ENCODE measurements around the gene FRMPD2. TPM values are rescaled to one million over a fixed set of nuclear protein-coding genes. Genes with fewer than 3 reads are reported as not detected.

FRMPD2 gene
- total RNA-seq, 1 experiment from 2014 or later = not detected

- H3K4me1 ChIP-seq (ENCODE audit: insufficient read depth, low read length, poor library complexity, severe bottlenecking) = peaks cover 4% of the 10 kb centered on the region
- intact Hi-C loops (cut with micrococcal nuclease; ENCODE audit: unreplicated experiment) = no loop called here
- no TSS peak for BruUV-seq (replicated peaks)
- no peak overlapping the region for H3K4me3 ChIP-seq (ENCODE audit: low read depth, low read length, poor library complexity, severe bottlenecking)
- ChIA-PET POLR2A (ENCODE audit: low non-redundant PET) (no interaction called here), CTCF (no interaction called here)
- H3K27me3 ChIP-seq (replicated peaks; ENCODE audit: insufficient read depth, low read depth, low read length, poor library complexity) = no peaks in the 10 kb centered on the region
- H3K9me3 ChIP-seq (ENCODE audit: low read depth, low read length, poor library complexity, severe bottlenecking) = peaks cover 5% of the 10 kb centered on the region
- peak; percentile 35 for DNase-seq (ENCODE audit: low spot score)
- no peaks in the 10 kb centered on the region for H3K36me3 ChIP-seq (ENCODE audit: insufficient read depth, low read length, poor library complexity, severe bottlenecking)
- H3K27ac ChIP-seq (ENCODE audit: low read depth, low read length, poor library complexity, severe bottlenecking) = no peak overlapping the region
- TF ChIP-seq CTCF (conservative IDR thresholded peaks at IDR 0.05; ENCODE audit: low read depth, low read length) (no peak), EZH2 (IDR thresholded peaks at IDR 0.05; ENCODE audit: borderline replicate concordance, low read depth, low read length, poor library complexity, severe bottlenecking) (no peak)
Observed at GRCh38 chr10:48285710-48286109, 11.2 kb upstream of the FRMPD2 start.

GRCh38 chr10:48284811-48285210 lies 10.3 kb upstream of the FRMPD2 start:
- no peak overlapping the region for H3K27ac ChIP-seq (ENCODE audit: low read depth, low read length, poor library complexity, severe bottlenecking)
- intact Hi-C loops (cut with micrococcal nuclease; ENCODE audit: unreplicated experiment) = no loop called here
- H3K4me1 ChIP-seq (ENCODE audit: insufficient read depth, low read length, poor library complexity, severe bottlenecking) = peaks cover 4% of the 10 kb centered on the region
- DNase-seq (ENCODE audit: low spot score) = no peak
- no peaks in the 10 kb centered on the region for H3K27me3 ChIP-seq (replicated peaks; ENCODE audit: insufficient read depth, low read depth, low read length, poor library complexity)
- no peaks in the 10 kb centered on the region for H3K36me3 ChIP-seq (ENCODE audit: insufficient read depth, low read length, poor library complexity, severe bottlenecking)
- no TSS peak for BruUV-seq (replicated peaks)
- no peak overlapping the region for H3K4me3 ChIP-seq (ENCODE audit: low read depth, low read length, poor library complexity, severe bottlenecking)
- CTCF ChIA-PET = no interaction called here
- no peak for TF ChIP-seq CTCF (conservative IDR thresholded peaks at IDR 0.05; ENCODE audit: low read depth, low read length)
- no peak for TF ChIP-seq EZH2 (IDR thresholded peaks at IDR 0.05; ENCODE audit: borderline replicate concordance, low read depth, low read length, poor library complexity, severe bottlenecking)
- POLR2A ChIA-PET (ENCODE audit: low non-redundant PET) = no interaction called here
- H3K9me3 ChIP-seq (ENCODE audit: low read depth, low read length, poor library complexity, severe bottlenecking) = peaks cover 5% of the 10 kb centered on the region

GRCh38 chr10:48284002-48284546 lies 9.6 kb upstream of the FRMPD2 start:
- CTCF ChIA-PET = no interaction called here
- no peak for DNase-seq (ENCODE audit: low spot score)
- H3K9me3 ChIP-seq (ENCODE audit: low read depth, low read length, poor library complexity, severe bottlenecking) = peaks cover 5% of the 10 kb centered on the region
- H3K4me1 ChIP-seq (ENCODE audit: insufficient read depth, low read length, poor library complexity, severe bottlenecking) = peaks cover 4% of the 10 kb centered on the region
- H3K4me3 ChIP-seq (ENCODE audit: low read depth, low read length, poor library complexity, severe bottlenecking) = no peak overlapping the region
- H3K36me3 ChIP-seq (ENCODE audit: insufficient read depth, low read length, poor library complexity, severe bottlenecking) = no peaks in the 10 kb centered on the region
- POLR2A ChIA-PET (ENCODE audit: low non-redundant PET) = no interaction called here
- intact Hi-C loops (cut with micrococcal nuclease; ENCODE audit: unreplicated experiment) = no loop called here
- H3K27me3 ChIP-seq (replicated peaks; ENCODE audit: insufficient read depth, low read depth, low read length, poor library complexity) = no peaks in the 10 kb centered on the region
- TF ChIP-seq EZH2 (IDR thresholded peaks at IDR 0.05; ENCODE audit: borderline replicate concordance, low read depth, low read length, poor library complexity, severe bottlenecking) (no peak), CTCF (conservative IDR thresholded peaks at IDR 0.05; ENCODE audit: low read depth, low read length) (no peak)
- BruUV-seq (replicated peaks) = no TSS peak
- H3K27ac ChIP-seq (ENCODE audit: low read depth, low read length, poor library complexity, severe bottlenecking) = no peak overlapping the region
